Fibroblast of peridontal ligament (primary cell): Measurements from ENCODE around the gene C12orf76.
"Not testable (repeated sequence)": the region's sequence is repeated elsewhere in the genome, so short reads cannot be mapped to it uniquely, and the experiment has no call there.

ENCODE experiments used
- DNase-seq: peaks from one replicate; pipeline ENCODE4 v3.0.0-alpha.2; 2010; ENCODE audit errors: extremely low read depth

The C12orf76 gene

GRCh38 chr12:110065540-110065939 is 17.2 kb upstream of the C12orf76 start:
- no peak for DNase-seq

GRCh38 chr12:110062241-110062640 is 13.9 kb upstream of the C12orf76 start:
- no peak for DNase-seq

DNA sequence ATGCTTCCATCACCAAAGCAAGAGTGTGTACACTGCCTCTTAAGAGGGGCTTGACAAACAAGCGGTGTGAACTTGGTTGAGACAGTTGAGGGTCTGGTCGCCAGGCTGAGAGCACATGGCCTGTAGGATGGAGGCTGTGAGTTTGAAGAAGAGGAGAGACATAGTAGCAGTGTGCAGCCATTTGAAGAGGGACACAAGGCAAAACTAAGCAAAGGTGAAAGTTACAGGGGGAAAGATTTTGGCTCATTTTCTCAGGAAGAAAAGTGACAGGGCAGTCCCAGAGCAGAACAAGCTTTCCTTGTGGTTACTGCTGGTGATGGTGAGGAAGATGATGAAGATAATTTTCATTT is 11.3 kb upstream of the C12orf76 start:
- DNase-seq = no peak

GRCh38 chr12:110058875-110059615 is 10.7 kb upstream of the C12orf76 start:
- no peak for DNase-seq

- DNase-seq = not testable (repeated sequence)
Observed at GRCh38 chr12:110056643-110057042, 8.3 kb upstream of the C12orf76 start.

GRCh38 chr12:110055375-110056352 is 7.3 kb upstream of the C12orf76 start:
- DNase-seq = peak; percentile 85

- no peak for DNase-seq
Observed at GRCh38 chr12:110050927-110051326, 2.6 kb upstream of the C12orf76 start.

DNA sequence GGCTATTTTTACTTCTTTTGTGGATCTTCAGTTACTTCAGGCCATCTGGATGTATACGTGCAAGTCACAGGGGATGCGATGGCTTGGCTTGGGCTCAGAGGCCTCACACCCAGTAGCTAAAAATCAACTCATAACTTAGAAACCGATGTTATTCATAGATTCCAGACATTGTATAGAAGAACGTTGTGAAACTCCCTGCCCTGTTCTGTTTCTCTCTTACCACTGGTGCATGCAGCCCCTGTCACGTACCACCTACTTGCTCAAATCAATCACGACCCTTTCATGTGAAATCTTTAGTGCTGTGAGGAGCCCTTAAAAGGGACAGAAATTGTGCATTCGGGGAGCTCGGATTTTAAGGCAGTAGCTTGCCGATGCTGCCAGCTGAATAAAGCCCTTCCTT is 1.3 kb upstream of the C12orf76 start:
- DNase-seq = not testable (repeated sequence)

GRCh38 chr12:110049034-110049433 is 712 bp upstream of the C12orf76 start:
- not testable (repeated sequence) for DNase-seq

DNA sequence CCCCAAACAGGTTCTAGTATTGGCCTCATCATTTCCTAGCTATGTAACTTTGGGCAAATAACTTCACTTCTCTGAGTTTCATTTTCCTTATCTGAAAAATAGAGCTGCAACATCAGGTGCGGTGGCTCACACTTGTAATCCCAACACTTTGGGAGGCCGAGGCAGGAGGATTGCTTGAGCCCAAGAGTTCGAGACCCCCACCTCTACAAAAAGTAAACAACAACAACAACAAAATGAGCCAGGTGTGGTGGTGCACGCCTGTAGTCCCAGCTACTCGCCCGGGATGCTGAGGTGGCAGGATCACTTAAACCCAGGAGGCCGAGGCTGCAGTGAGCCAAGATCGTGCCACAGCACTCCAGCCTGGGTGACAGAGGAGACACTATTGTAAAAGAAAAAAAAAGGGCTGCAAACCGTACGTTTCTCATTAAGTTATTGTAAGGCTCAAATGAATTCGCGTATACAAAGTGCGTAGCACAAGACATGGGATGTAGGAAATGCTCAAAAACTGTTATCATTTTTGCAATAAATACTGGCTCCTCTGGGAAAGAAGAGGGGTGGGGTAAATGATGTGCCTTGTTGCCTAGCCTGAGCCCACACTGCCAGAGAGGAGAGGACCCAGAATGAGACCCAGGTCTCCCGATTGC is 903 bp downstream of the C12orf76 start:
- DNase-seq = no peak

- DNase-seq = no peak
Observed at GRCh38 chr12:110046451-110047187, 1.7 kb downstream of the C12orf76 start.

DNA sequence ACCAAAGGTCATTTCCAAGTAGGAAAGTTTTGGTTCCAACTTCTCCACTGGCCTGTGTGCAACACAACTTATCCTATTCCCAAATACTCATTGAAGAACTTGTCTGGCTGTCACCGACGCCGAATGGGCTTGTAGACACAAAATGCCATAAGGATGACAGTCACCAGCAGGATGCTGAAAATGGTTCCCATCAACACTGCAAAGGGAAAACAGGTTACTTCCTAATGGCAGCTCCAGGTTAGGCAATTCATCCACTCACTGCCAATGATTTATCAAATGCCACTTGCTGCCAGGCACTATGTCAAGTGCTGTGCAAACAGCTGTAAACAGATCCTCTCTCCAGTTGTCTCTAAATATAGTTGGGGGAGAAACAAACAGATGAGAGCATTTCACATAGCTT is 6.1 kb downstream of the C12orf76 start:
- no peak for DNase-seq

GRCh38 chr12:110039085-110039807 is 9.1 kb downstream of the C12orf76 start:
- peak; percentile 97 for DNase-seq

GRCh38 chr12:110038741-110039084 is 9.6 kb downstream of the C12orf76 start:
- no peak for DNase-seq

DNA sequence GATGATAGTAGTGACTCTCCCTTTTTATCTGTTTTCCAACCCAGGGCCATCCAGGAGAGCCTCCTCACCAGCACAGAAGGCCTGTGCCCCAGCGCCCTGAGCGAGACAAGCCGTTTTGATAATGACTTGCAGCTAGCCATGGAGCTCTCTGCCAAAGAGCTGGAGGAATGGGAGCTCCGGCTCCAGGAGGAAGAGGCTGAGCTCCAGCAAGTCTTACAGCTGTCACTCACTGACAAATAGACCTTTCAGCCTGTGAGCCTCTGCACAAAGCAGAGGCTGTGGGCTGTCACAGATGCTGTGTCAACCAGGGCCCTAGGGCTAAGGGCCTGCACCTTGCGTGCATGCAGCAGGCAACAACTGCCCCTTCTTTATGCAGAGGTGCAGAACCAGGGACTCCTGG is 11.0 kb downstream of the C12orf76 start:
- DNase-seq = no peak

DNA sequence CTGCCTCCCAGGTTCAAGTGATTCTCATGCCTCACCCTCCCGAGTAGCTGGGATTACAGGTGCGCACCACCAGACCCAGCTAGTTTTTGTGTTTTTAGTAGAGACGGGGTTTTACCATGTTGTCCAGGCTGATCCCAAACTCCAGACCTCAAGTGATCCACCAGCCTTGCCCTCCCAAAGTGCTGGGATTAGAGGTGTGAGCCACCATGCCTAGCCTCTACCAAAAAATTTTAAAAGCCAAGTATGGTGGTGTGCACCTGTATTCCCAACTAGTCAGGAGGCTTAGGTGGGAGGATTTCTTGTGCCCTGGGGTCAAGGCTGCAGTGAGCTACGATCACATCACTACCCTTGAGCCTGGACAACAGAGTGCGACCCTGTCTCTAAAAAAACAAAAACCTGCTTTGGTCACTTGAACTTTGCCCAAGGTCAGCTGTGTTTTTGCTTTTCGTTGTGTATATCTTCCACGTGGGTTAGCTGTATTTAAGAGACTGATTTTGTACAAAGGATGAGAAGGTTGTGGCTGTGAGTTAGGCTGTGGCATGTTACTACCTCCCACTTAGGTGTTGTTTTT is 12.7 kb downstream of the C12orf76 start:
- DNase-seq = no peak

DNA sequence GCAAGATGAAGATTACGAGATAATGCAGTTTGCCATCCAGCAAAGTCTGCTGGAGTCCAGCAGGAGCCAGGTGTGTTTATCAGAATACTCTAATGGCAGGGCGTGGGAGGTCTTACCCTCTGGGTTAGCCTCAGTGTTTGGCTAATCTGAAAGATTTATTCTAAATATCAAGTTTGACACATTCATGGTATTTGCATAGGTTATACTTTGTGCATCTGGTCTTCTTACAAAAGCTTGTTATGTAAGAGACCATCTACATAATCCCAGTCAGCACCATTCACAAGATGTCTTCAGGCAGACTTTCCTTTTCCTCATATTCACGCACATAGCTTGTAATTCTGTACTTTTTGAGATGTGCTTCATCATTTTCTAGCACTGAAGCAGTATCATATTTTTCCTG is 14.4 kb downstream of the C12orf76 start:
- no peak for DNase-seq

DNA sequence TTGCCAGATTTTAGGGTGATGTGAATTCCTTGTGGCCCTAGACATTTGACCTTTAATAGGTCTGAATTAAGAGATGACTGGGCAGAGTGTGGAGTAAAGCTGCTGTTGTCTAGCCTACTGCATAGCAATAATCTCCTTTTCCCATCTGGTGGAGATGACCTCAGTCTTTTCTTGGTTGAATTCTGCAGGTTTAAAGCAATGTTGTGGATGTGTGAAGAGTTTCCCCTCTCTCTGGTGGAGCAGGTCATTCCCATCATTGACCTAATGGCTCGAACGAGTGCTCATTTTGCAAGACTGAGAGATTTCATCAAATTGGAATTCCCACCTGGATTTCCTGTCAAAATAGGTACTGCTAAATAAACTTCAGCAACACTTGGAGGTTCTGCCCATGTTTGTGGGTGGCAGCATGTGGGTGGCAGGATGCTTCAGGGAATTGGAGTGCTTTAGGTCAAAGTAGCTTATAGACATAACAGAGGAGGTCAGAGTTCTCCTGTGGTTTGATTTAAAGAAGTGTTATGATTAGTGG is 19.0 kb downstream of the C12orf76 start:
- DNase-seq = no peak

DNA sequence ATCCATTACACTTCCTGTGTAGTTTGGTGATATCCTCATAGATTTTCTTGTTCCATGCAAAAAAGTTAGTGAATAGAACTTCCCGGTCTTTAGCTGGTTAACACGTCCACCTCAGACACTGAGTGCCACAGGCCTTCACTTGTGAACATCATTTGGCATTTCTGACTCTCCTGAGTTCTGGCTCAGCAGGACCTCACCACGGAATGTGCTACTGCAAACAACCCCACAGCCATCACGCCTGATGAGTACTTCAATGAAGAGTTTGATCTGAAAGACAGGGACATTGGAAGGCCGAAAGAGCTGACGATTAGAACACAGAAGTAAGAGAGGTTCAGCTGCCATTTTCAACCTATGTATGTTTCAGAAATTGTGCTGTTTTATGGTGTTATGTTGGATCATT is 20.0 kb downstream of the C12orf76 start:
- no peak for DNase-seq

DNA sequence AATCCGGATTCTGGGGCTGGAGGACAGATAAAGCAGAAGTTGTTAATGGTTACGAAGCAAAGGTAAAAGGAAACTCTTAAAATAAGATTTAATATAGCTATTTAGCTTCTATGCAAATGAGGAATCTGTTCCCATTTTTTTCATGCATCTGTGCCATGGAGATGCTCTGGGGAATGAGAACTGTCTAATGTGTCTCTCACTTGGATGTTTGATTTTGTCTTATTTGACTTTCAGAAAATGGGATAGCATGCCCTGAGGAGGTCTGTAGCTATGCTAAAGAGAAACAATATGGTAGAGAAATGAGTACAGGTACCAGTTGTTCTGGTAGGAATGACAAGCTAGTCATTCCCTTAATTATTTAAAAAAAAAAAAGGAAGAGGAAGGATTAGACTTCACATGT is 24.3 kb downstream of the C12orf76 start:
- no peak for DNase-seq
